Activated CD8-positive, alpha-beta memory T cell treated with anti-CD3 and anti-CD28 coated beads, Interleukin-2, amount 50 U/mL, for 1 hour (primary cell): Measurements from ENCODE around the gene EYS.

Source experiments
- DNase-seq: peaks from one replicate; pipeline ENCODE4 v3.0.0-alpha.2; 2020; ENCODE audit errors: extremely low read depth

EYS gene

GRCh38 chr6:63672582-63673129 lies 2034.4 kb downstream of the EYS start:
- DNase-seq, result no peak

DNA sequence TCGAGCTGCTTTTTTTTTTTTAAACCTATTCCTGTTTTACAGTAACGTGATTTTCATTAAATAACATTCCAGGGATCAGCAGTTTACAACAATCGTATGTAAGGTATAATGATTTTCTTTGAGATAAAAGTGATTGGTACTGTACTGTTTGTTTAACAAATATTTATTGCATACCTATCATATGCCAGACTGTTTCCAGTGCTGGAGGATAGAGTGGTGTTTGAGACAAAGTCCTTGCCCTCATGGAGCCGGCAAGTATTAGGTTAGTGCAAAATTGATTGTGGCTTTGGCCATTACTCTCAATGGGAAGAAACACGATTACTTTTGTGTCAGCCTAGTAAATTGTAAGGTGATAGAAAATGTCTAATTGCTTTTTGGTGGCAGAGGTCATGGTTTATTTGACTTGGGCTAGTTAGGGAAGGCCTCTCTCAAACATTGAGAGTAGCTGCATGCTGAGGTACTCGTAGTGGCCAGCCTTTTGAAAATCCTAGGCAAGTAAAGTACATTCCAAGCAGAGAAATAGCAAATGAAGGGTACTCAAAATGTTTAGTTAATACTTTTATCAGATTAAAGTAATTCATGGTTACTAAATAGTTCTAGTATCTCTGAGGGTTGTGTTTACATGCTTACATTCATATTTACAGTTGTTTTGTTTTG lies 2035.8 kb downstream of the EYS start:
- DNase-seq, result no peak
